ENCODE data around the gene ABCG2. TPM values are rescaled to one million over a fixed set of nuclear protein-coding genes. Genes with fewer than 3 reads are reported as not detected.

Gene ABCG2
- total and polyA plus RNA-seq, 2 of the 4 experiments (the other 2 are of a cell fraction) = 0.50 to 1.1 TPM

DNA sequence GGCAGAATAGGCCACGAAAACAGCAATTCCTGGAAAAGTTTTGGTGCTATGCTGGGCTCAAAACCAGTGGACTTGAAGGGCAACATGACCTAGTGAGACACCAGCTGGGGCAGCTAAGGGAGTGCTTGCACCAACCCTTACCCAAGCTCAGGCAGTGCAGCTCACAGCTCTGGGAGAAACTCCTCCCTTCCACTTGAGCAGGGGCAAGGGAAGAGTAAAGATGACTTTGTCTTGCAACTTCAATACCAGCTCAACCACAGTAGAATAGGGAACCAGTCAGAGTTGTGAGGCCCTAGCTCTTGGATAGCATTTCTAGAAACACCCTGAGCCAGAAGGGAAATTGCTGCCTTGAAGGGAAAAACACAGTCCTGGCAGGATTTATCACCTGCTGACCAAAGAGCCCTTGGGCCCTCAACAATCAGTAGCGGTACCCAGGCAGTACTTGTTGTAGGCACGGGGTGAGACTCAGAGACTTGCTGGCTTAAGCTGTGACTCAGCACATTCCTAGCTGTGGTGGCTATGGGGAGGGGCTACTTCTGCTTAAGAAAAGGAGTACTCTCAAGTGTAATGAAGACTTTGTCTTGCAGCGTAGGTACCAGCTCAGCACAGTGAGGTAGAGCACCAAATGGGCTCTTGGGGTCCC is 19.7 kb upstream of the ABCG2 start:
- Histone ChIP-seq H2AFZ (replicated peaks; ENCODE audit: low read length, poor library complexity) (peak overlapping the region; percentile 90), H4K8ac (ENCODE audit: low read depth in 2 of 2, low read length in 2 of 2) (peak overlapping the region; percentile 43 to 48; a peak in 3 of 4 replicates), H4K5ac (ENCODE audit: low read depth, low read length) (peak overlapping the region; percentile 50), H2AK9ac (replicated peaks; ENCODE audit: low read depth, low read length, poor library complexity) (peak overlapping the region; percentile 73), H3K9me3 (ENCODE audit: control insufficient read depth, insufficient read depth, low read length) (no peaks in the 10 kb centered on the region), H3K9ac (ENCODE audit: low read depth, low read length) (no peak overlapping the region), H3K56ac (ENCODE audit: extremely low read depth, insufficient read depth, low read length) (peak overlapping the region; percentile 71; the same call in 1 of the 2 replicates), H3K79me1 (ENCODE audit: low read depth in 1 of 2, low read length in 2 of 2) (no peaks in the 10 kb centered on the region), H2BK120ac (ENCODE audit: low read depth, low read length) (peak overlapping the region; percentile 98), H3K27ac (ENCODE audit: insufficient read depth, low read length) (peak overlapping the region; percentile 41), H3K4me1 (ENCODE audit: control insufficient read depth, insufficient read depth, low read length) (peaks cover 11% of the 10 kb centered on the region), H3K4me2 (ENCODE audit: low read depth, low read length) (no peak overlapping the region), H2AK5ac (ENCODE audit: low read depth, low read length) (peak overlapping the region; percentile 97), H2BK5ac (ENCODE audit: low read depth, low read length, poor library complexity, severe bottlenecking) (peak overlapping the region; percentile 47), H2BK20ac (ENCODE audit: low read depth, low read length) (peak overlapping the region; percentile 99), H3K27me3 (ENCODE audit: control insufficient read depth, insufficient read depth, low read length) (no peaks in the 10 kb centered on the region), H3K36me3 (ENCODE audit: control insufficient read depth, insufficient read depth, low read length) (no peaks in the 10 kb centered on the region), H4K91ac (ENCODE audit: insufficient read depth, low read depth, low read length) (peak overlapping the region; percentile 95), H3K14ac (replicated peaks; ENCODE audit: low read depth, low read length) (peak overlapping the region; percentile 87), H3K23ac (ENCODE audit: low read depth, low read length) (peak overlapping the region; percentile 84), H3K18ac (ENCODE audit: low read depth, low read length) (peak overlapping the region; percentile 59), H3K4me3 (ENCODE audit: insufficient read depth, low read depth, low read length) (no peak overlapping the region), H3K4ac (ENCODE audit: low read depth, low read length) (peak overlapping the region; percentile 96), H4K20me1 (ENCODE audit: insufficient read depth, low read length) (no peaks in the 10 kb centered on the region), H2BK15ac (ENCODE audit: low read depth, low read length) (peak overlapping the region; percentile 97), H3K9me1 (ENCODE audit: insufficient read depth, low read length) (peaks cover 15% of the 10 kb centered on the region)
- dilution Hi-C loops (cut with HindIII; ENCODE audit: low sequenced_read_pairs, unreplicated experiment) (no loop called here), in situ Hi-C loops (cut with MboI; ENCODE audit: low sequenced_read_pairs) (no loop called here), intact Hi-C loops (cut with micrococcal nuclease) (no loop called here)
- ChIA-PET CTCF (interaction anchor here (0.6 kb wide), 1 partner anchor 803 kb away, joined by 3 read pairs; no protein-coding TSS in a partner anchor), POLR2A (ENCODE audit: unreplicated experiment) (no interaction called here)
- WGBS, 2 experiments (ENCODE audit: extremely low coverage in 2 of 2, insufficient read length in 1 of 2) = 85% methylated on average over 2 of the region's 4 CpGs; no CpG with 5 or more reads in 1 of the 2 experiments
- no TSS peak for BruUV-seq (replicated peaks)
- DNase-seq (peak; percentile 85), ATAC-seq (ENCODE audit: low read depth) (peak; percentile 98)
- TF ChIP-seq FOS (IDR thresholded peaks at IDR 0.05; ENCODE audit: low read depth, low read length) = 0 out of 2 replicates have a peak, but pooled peaks have one; percentile 8
- TF ChIP-seq RFX5 (IDR thresholded peaks at IDR 0.05; ENCODE audit: low read depth, low read length) = no peak
- TF ChIP-seq MXI1 (IDR thresholded peaks at IDR 0.05; ENCODE audit: borderline replicate concordance, low read depth, low read length) = no peak
- TF ChIP-seq CHD1 (IDR thresholded peaks at IDR 0.05; ENCODE audit: low read depth, low read length) = no peak
- peak; percentile 98 for TF ChIP-seq NFE2L2 (IDR thresholded peaks at IDR 0.05; ENCODE audit: low read depth, low read length)
- no peak for TF ChIP-seq BHLHE40 (IDR thresholded peaks at IDR 0.05; ENCODE audit: low read depth, low read length)
- TF ChIP-seq SMC3 (IDR thresholded peaks at IDR 0.05; ENCODE audit: low read depth, low read length) = no peak
- peak; percentile 85 for TF ChIP-seq MAFK (IDR thresholded peaks at IDR 0.05; ENCODE audit: low read depth, low read length)
- no peak for TF ChIP-seq RAD21 (IDR thresholded peaks at IDR 0.05; ENCODE audit: low read length)
- TF ChIP-seq RCOR1 (IDR thresholded peaks at IDR 0.05; ENCODE audit: insufficient replicate concordance, low read length) = no peak
- no peak for TF ChIP-seq POLR2A (IDR thresholded peaks at IDR 0.05; ENCODE audit: low read depth, low read length)
- TF ChIP-seq, protein P1, sequence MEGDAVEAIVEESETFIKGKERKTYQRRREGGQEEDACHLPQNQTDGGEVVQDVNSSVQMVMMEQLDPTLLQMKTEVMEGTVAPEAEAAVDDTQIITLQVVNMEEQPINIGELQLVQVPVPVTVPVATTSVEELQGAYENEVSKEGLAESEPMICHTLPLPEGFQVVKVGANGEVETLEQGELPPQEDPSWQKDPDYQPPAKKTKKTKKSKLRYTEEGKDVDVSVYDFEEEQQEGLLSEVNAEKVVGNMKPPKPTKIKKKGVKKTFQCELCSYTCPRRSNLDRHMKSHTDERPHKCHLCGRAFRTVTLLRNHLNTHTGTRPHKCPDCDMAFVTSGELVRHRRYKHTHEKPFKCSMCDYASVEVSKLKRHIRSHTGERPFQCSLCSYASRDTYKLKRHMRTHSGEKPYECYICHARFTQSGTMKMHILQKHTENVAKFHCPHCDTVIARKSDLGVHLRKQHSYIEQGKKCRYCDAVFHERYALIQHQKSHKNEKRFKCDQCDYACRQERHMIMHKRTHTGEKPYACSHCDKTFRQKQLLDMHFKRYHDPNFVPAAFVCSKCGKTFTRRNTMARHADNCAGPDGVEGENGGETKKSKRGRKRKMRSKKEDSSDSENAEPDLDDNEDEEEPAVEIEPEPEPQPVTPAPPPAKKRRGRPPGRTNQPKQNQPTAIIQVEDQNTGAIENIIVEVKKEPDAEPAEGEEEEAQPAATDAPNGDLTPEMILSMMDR (conservative IDR thresholded peaks at IDR 0.05; ENCODE audit: low read depth, low read length) = no peak
- TF ChIP-seq MAZ (IDR thresholded peaks at IDR 0.05; ENCODE audit: borderline replicate concordance, low read depth, low read length) = peak; percentile 79; the same call in 1 of the 2 replicates
- no peak for TF ChIP-seq CEBPB (IDR thresholded peaks at IDR 0.05; ENCODE audit: low read depth, low read length)
- TF ChIP-seq, protein P2, sequence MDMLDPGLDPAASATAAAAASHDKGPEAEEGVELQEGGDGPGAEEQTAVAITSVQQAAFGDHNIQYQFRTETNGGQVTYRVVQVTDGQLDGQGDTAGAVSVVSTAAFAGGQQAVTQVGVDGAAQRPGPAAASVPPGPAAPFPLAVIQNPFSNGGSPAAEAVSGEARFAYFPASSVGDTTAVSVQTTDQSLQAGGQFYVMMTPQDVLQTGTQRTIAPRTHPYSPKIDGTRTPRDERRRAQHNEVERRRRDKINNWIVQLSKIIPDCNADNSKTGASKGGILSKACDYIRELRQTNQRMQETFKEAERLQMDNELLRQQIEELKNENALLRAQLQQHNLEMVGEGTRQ (IDR thresholded peaks at IDR 0.05; ENCODE audit: low read depth, low read length) = no peak

Measured in IMR-90 (cell line).